Suppressor macrophage treated with lipopolysaccharide for 4 hours (primary cell): ENCODE measurements around the gene TPH1.
A peak's percentile ranks its signal among the peaks of the same experiment; 100 is the strongest.
"Not testable (repeated sequence)": the region's sequence is repeated elsewhere in the genome, so short reads cannot be mapped to it uniquely, and the experiment has no call there.

Source experiments
- DNase-seq: peaks from one replicate; pipeline ENCODE4 v3.0.0-alpha.2; 2020

Gene TPH1

DNA sequence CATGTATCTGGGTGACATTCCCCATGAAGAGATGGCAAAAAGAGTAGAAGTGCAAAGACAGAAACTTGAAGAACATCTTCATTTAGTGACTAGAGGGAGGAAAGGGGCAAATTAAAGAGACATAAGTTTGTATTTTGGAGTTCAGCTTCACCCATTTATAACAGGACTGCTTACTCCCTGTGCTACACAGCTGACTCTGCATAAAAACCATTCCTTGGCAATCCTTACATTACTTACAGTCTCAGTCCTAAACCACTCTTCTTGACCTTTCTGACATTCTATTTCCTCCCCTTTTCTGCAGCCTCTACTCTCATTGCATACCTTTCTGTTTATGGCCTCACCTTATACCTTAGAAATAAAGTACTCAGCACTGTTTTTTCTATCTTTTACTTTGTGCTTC is 26.4 kb downstream of the TPH1 start:
- no peak for DNase-seq

DNA sequence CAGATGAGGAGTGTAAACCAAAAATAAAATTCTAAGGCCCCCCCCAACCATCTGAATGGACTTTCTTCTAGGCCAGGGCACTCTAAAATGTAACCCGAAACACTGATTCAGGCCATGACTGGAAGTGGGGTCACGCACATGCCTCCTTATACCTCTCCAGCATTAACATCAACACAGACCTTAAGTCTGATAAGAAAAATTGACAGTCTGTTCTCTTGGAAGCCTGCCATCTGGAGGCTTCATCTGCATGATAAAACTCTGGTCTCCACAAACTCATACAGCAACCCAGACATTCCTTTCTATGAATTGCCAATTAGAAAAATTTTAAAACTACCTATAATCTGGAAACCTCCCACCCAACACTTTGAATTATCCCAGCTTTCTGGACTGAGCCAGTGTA is 29.3 kb downstream of the TPH1 start:
- no peak for DNase-seq

DNA sequence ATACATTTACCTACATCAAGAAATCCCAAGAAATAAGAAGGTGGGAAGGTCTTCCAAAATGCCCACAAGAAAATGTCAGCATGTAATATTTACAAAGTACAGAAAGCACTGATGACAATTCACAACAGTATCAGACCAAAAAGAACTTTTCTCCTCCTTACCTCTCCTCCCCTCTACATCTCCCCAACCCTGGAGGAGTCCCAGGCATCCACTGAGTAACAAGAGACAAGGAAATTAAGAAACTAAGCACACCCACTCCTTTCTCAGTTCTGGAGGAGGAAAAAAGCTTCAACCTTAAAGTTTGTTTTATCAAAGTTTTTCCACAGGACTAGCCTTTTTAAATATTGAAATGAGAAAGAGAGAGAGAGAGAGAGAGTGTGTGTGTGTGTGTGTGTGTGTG is 31.2 kb downstream of the TPH1 start:
- no peak for DNase-seq

DNA sequence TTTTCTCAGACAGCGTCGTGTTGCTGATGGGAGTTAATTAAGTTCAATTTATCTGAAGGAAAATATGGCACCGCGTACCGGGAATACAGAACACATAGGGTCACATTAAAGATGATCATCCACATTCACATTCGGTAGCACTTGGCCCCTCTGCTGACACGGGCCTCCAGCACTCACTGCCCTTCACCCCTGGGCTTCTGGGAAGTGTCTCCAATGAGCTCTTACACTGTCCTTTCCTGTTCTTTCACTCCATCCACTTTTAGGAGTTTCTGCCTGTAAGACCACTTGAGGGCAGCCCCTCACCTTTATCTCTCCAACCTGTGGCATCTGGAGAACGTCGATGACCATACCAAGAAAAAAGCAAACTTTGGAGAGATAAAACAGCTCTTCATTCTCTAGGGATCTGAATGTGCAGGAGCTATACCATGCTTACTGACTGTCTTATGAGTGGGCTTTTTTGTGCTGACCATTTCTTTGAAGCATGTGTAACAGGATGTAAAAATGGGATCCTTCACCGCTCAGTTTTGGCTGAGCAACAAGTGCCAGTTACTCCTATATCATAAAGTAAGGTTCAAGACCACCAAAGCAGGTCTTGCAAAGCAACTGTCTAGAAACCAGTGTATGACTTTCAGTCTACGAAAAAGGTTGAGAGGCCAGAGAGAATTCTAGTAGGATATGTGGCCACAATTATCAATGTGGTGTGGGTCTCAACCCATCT is 32.1 kb downstream of the TPH1 start:
- DNase-seq, result peak; percentile 22

DNA sequence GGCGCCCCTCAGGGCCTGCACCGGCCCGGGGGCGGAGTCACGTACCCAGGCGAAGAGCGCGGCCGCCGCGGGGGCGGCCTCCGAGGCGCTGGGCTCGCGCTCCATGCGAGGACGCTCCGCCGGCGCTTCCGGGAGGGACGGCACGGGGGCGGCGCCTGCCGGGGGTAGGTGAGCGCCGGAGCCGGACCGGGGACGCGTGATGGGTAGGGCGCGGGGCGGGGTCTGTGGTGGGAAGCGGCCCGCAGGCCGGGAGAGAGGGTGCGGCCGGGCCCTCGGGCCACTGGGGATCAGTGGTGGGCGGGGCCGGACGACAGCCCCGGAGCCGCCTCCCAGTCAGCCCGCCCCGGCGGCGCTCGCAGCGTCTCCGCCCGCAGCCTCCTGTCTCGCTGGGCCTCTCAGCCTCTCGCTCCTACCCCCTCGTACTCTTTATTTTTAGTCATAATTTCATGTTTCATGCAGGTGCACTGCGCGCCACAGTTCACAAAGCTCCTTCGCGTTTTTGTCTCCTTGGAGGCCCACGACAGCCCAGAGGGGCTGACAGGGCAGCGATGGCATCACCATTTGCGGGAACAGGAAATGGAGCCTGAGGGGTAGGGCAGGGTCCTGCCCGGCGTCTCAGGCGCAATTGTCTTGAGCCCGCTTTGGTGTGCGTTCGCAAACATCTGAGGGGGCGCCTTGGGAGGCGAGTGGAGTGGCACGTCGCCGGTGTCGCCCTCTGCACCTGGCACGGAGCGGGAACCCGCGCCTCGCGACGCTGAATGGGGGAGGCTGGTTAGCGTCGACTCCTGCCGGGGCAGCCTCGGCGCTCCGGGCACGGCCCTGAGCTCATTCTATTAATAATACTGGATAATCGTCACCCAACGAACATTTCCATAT is 32.9 kb downstream of the TPH1 start, which contains the start of gene SERGEF:
Gene SERGEF (minus strand): TSS at position 142 of the 876 bp plus-strand sequence. CDS start 37 bp downstream, at position 105.
- peak; percentile 97 for DNase-seq

DNA sequence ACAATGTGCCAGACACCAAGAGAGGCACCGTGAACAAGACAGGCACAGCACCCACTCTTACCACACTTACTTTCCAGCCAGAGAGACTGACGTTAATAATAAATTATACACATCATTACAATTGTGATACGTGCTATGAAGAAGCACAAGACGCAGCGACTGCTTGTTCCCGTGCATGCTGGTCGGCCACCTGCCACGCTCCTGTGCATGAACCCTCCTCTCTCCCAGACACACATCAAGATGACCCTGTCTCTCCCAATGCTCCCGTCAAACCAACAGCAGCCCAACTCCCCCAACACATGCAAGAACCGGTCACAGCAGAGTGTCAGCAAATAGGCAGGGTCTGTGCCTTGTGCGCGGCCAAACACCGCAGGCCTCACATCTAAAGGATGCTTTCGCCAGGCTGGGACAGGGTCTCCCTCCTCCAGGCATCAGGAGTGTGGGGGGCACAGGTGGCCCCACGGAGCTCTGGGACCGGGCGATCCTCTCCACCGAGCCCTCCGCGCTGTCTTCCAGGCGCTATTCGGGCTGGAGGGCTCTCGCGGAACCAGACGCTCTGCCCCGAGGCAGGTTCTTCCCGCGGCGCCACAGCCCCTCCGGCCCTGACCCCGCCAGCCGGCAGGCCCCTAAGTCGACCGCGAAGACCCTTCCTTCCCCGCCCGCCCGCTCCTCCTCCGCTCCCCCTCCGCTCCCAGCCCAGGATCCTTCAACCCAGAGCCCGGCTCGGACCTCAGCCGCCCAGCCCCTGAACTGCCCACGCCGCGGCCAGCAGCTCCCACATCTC is 33.8 kb downstream of the TPH1 start:
- DNase-seq, result no peak

DNA sequence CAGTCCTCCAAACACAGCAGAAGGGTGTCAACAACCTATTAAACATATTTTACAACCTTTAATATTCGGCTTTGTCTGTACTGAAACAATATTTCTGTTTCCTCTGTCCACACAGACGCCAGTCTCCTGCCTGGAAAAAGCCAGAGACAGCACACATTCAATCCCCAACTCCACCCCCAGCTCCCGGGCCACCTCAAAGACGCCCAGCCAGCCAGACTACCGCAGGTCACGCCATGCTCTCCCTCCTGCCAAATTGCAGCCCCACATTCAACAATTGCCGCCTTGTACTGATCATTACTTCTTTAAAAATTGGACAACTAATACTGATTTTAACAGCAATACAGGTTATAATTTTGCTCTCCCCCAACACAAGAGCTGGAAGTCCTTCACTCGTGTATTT is 34.4 kb downstream of the TPH1 start:
- DNase-seq, result no peak

DNA sequence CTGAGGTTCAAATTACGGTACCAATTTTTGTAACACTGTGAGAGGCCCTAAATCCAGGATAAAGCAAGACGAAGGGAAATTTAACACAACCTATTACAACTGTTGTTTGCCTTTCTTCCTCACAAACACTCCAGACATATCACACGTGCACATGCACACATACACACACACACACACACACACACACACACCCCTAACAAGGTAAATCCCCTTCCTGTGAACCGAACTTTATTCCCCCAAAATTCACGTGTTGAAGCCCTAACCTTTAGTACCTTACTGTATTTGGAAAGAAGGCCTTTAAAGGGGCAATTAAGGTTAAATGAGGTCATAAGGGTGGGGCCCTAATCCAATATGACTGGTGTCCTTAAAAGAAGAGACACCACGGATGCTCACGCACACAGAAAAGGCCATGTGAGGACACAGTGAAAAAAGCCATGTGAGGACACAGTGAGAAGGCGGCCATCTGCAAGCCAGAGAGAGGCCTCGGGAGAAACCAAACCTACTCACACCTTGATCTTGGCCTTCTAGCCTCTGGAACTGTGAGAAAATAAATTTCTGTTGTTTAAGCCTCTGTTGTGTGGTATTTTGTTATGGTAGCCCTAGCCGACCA is 35.0 kb downstream of the TPH1 start:
- no peak for DNase-seq

DNA sequence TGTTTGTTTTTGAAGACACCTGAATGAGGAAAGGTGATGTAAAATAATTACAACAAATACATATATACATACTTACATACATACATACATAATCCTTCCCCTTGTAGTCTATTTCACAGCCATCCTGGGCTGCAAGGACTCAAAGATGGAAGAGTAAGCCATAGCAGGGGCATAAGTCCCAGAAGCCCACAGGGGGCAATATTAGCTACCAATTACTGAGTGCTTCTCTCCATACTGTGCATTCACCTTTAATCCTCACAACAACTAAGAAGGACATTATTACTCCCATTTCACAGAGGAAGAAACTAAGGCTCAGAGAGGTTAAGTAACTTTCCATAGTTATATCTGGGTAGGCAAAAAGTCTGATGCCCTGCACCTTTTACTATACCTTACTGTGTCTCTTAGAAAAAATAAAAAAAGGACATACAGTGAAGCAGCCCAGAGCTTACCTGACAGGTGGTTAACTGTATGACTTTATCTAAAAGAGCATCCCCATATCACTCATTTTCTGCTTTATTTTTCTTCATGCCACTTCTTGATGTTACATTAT is 35.9 kb downstream of the TPH1 start:
- no peak for DNase-seq

DNA sequence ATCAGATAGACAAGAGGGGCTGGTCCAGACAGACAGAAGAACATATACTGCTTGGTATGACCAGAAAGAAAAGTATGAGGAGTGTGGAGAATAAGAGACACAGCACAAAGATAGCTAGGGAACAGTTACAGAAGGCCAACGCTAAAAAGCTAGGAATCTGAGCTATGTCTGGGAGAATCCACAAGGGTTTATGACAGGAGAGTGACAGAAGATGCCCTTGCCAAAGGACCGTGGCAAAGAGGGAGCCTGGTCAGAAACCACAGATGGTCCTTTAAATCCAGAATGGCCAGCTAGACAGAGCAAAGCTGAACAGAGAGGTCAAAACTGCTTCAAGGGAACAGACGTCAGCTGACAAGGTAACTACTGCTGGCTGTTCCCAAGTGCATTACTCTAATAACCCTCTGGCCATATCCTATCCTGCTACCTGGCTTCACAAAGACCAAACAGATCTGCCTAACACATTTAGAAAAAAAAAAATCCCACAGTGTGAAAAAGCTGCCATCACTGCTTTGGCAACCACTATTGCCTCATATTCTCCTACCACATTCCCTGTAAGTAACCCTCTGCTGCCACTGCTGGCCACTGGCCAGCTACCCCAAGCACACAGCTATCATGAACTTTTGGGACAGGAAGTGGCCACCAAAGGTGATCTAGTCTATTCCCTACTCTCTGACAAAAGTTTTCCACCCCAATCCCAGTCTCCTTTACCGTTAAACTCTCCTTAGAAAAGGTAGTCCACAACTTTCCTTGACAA is 40.5 kb downstream of the TPH1 start:
- DNase-seq, result no peak

DNA sequence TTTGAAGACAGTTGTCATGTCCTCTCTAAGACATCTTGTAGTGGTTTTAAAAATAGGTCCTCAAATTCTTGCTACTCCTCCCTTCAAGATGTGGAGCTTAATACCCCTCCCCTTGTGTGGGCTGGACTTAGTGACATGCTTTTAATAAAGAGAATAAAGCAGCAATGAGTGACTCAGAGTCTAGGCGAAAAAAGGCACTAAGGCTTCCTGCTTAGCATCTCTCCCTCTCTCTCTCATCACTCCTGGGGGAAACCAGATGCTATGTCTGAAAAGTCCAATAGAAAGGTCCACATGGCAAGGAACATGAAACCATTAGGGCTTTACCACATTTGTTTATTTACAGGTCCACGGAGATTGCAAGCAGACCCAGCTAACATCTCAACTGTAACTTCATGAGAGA is 44.9 kb downstream of the TPH1 start:
- no peak for DNase-seq

DNA sequence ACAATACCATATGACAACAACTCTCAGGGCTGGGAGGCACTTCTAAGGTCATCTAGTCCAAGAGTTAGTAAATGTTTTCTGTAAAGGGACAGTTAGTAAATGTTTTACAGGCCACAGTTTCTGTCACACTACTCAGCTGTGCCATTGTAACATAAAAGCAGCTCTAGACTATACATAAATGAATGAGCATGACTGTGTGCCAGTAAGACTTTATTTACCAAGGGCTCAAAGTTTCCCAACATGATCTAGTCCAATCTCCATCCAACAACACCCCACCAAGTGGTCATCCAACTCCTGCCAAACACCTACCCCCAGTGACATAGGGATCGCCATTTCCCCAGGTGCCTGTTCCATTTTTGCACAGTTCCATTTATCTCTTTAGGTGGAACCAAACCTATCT is 45.3 kb downstream of the TPH1 start:
- DNase-seq, result no peak

DNA sequence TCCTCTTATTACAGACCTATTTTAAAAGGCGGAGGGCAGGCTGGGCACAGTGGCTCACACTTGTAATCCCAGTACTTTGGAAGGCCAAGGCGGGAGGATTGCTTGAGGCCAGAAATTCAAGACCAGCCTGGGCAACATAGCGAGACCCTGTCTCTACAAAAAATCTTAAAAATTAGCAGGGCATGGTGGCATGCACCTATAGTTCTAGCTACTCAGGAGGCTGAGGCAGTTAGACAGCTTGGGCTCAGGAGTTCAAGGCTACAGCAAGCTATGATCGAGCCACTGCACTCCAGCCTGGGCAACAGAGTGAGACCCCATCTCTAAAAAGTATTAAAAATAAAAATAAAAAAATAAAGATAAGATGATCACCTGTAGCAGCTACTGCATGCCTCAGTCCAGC is 45.9 kb downstream of the TPH1 start:
- not testable (repeated sequence) for DNase-seq
